BLaER1 (cell line): ENCODE data around the gene PC.

Experiments used
- H3K27ac ChIP-seq: shearing (Covaris generic); formaldehyde crosslinking; 2 replicates; pipeline ENCODE4 v1.8.1; 2022
- H3K27me3 ChIP-seq: shearing (Covaris generic); formaldehyde crosslinking; 2 replicates; pipeline ENCODE4 v1.8.1; 2022
- H3K36me3 ChIP-seq: shearing (Covaris generic); formaldehyde crosslinking; 2 replicates; pipeline ENCODE4 v1.8.1; 2022
- H3K4me1 ChIP-seq: shearing (Covaris generic); formaldehyde crosslinking; 2 replicates; pipeline ENCODE4 v1.8.1; 2022
- H3K4me2 ChIP-seq: shearing (Covaris generic); formaldehyde crosslinking; 2 replicates; pipeline ENCODE4 v1.8.1; 2022
- H3K4me3 ChIP-seq: shearing (Covaris generic); formaldehyde crosslinking; 2 replicates; pipeline ENCODE4 v1.8.1; 2022
- H3K9ac ChIP-seq: shearing (Covaris generic); formaldehyde crosslinking; 2 replicates; pipeline ENCODE4 v1.8.1; 2022
- H3K9me3 ChIP-seq: shearing (Covaris generic); formaldehyde crosslinking; 2 replicates; pipeline ENCODE4 v1.8.1; 2022
- H4K20me1 ChIP-seq: shearing (Covaris generic); formaldehyde crosslinking; 2 replicates; pipeline ENCODE4 v1.8.1; 2022
- Cebpa-rat ChIP-seq: shearing (Covaris generic); IDR thresholded peaks from 2 replicates; pipeline ENCODE4 v1.8.1; 2022

PC gene

DNA sequence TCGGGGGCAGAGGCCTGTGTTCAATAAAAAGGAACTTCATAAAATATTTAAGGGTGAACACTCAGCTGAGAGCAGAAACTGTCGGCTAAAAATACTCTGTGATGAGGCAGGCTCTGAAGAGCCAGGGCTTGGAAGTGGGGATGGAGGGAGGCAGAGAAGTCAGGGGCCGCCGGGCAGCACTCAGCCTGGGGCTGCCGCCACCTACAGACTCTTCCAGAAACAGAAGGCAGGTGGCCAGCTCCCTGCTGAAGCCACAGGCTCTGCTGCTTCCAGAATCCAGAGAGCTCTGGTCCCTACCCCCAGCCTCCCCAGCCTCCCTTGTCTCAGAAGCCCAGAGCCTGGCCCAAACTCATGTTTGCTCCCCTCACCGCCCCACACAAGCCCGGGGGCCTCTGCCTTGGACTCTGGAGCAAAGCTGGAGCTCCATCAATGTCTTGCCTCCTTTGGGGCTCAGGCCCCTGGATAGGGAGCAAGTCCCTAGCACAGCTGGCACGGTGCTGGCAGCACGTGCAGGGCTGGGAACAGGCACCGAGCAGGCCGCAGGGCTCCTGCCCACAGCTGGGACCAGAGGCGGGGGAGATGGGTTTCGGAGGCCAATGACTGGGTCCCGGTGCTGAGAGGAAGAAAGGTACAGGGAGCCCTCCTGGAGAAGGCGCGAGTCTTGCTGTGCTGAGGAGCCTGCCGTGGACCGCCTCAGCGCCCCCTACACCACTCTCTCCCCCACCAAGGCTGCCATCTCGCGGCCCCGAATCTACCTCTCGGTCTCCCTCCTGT is 93.1 kb downstream of the PC start:
- Histone ChIP-seq H3K9ac (no peak overlapping the region), H3K4me2 (peak overlapping the region; percentile 18), H4K20me1 (peaks cover 22% of the 10 kb centered on the region), H3K4me3 (no peak overlapping the region), H3K9me3 (no peaks in the 10 kb centered on the region), H3K4me1 (peaks cover 47% of the 10 kb centered on the region), H3K27me3 (no peaks in the 10 kb centered on the region), H3K27ac (0 out of 2 replicates have a peak overlapping the region, but pooled peaks have one; percentile 1), H3K36me3 (peaks cover 32% of the 10 kb centered on the region)
- no peak for TF ChIP-seq Cebpa-rat

DNA sequence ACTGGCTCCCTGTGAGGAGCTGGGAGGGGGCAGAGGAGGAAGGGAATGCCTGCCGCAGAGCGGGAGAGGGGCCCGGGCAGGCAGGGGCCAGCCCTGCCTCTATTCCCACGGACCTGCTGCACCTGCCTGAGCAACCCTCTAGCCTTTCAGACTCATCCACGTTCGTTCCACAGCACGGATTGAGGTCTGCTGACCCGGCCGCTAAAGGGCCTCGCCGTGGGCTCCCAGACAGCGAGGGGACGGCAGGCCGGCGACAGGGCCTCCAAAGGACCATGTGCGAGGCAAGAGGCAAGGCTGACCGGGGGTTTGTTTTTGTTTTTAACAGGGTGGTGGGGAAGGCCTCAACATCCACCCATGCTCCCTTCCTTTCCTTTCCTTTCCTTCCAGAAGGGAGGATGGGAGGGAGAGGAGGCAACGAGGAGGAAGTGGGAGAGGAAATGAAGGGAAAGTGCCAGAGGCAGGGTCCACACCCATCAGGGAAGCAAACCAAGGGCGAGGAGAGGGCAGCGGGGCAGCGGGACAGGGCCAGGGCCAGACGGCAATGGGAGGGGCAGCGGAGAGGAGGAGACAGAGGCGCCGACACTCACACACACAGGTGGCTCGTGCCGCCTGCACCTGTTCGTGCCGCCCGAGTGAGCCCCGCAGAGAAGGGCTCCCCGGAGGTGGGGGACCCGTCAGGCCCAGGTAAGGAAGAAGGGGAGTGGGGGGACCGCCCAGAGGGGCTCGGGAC is 93.8 kb downstream of the PC start:
- Histone ChIP-seq H3K4me3 (no peak overlapping the region), H3K36me3 (peaks cover 37% of the 10 kb centered on the region), H3K27ac (0 out of 2 replicates have a peak overlapping the region, but pooled peaks have one; percentile 1), H3K4me2 (peak overlapping the region; percentile 18), H3K9me3 (no peaks in the 10 kb centered on the region), H4K20me1 (peaks cover 30% of the 10 kb centered on the region), H3K4me1 (peaks cover 53% of the 10 kb centered on the region), H3K27me3 (no peaks in the 10 kb centered on the region), H3K9ac (no peak overlapping the region)
- TF ChIP-seq Cebpa-rat: no peak

DNA sequence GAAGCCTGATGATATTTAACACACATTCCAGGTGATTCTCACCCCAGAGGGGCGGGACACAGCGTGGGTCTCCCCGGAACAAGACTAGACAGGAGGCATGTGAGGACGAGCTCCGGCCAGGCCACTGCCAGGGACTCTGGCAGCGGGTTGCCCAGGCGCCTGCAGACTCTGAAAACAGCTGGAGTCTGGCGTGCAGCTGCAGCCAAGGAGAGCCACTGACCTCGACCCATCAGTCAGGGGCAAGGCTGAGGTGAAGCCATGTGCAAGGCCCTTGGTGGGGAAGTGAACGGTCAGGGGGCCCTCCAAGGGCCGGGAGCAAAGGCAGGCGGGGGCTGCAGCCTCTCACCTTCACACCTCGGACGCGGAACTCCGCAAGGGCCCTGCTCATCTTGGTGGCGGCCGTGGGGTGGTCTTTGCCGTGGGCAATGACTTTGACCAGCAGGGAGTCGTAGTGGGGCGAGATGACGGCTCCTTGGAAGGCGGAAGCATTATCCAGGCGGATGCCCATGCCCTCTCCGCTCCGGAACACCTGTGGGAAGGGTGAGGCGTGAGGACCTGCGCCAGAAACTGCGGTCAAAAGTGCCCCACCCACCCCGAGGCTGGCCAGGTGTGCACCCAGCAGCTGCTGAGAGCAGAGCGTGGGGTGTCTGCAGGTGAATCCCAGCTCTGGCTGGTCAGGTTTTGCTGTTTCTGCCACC is 94.6 kb downstream of the PC start:
- Histone ChIP-seq H3K4me2 (no peak overlapping the region), H3K9ac (no peak overlapping the region), H4K20me1 (peaks cover 37% of the 10 kb centered on the region)

DNA sequence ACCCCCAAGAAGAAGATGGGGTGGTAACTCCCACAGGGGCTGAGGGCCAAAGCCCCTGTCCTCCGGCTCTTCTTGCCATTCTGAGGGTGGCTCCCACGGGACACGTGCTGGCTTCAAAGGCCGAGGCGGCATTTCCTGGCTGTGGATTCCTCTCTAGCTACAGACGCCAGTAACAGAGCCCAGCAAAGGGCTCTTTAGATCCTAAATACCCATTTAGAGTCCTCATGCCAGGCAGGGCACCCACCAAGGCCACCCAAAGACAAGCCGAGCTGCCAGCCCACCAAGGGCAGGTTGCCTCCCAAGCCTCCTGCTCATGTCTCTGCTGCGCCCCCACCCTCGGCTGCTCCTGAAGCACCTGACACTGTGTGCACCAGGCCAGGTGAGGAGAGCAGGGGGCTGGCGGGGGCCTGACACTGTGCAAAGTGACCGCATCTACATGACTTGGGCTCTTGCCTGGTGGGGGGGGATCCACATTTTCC is 95.6 kb downstream of the PC start:
- peaks cover 52% of the 10 kb centered on the region for H3K36me3 ChIP-seq
- H3K27ac ChIP-seq: peak overlapping the region; percentile 51
- H4K20me1 ChIP-seq: peaks cover 47% of the 10 kb centered on the region

More for the DNA sequence above, 94.6 kb downstream of the PC start:
- H3K27ac ChIP-seq: no peak overlapping the region
- peaks cover 53% of the 10 kb centered on the region for H3K4me1 ChIP-seq
- no peak overlapping the region for H3K4me3 ChIP-seq
- H3K9me3 ChIP-seq: no peaks in the 10 kb centered on the region
- H3K36me3 ChIP-seq: peaks cover 45% of the 10 kb centered on the region
- TF ChIP-seq Cebpa-rat: no peak
- no peaks in the 10 kb centered on the region for H3K27me3 ChIP-seq

DNA sequence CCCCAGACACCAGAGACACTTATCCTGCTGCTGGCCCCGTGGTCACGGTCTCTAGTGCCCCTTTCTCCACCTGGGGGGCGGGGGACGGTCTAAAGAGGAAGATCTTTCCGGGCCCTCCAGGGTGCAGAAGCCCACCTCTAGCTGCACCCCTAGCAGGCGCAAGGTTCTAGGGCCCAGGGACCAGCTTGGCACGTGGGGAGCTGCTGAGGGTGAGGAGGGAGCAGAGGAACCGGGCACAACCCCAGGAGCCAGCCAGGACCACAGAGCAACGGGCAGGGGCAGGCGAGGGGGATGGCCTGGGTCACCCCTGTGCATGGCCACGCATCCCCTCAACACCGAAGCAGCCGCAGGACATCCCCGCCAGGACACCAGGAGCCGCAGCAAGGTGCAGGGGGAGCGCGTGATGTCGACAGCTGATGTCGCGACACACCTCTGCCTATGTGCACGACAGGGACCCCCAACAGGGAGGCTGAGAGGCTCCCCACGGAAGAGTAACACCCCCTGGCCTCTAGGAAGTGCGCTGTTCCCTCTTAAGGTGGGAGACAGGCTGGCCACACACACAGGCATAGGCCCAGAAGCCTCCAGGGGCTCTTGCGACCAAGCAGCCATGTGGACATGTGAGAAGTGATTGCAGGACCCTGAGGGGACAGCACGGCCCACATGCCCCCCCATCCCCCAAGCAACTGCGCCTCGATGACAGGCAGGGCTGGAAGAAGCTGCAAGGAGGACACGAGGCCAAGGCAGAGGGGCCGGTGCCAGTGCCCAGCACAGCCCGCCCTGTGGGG is 96.2 kb downstream of the PC start:
- Histone ChIP-seq H3K27ac (peak overlapping the region; percentile 51), H4K20me1 (peaks cover 49% of the 10 kb centered on the region), H3K27me3 (no peaks in the 10 kb centered on the region), H3K36me3 (peaks cover 52% of the 10 kb centered on the region), H3K9ac (no peak overlapping the region; the same call in 1 of the 2 replicates), H3K4me3 (no peak overlapping the region), H3K4me2 (peak overlapping the region; percentile 57), H3K4me1 (peaks cover 62% of the 10 kb centered on the region), H3K9me3 (no peaks in the 10 kb centered on the region)
- TF ChIP-seq Cebpa-rat: no peak

More for the DNA sequence above, 95.6 kb downstream of the PC start:
- TF ChIP-seq Cebpa-rat: no peak
- H3K4me1 ChIP-seq: peaks cover 59% of the 10 kb centered on the region
- H3K4me3 ChIP-seq: no peak overlapping the region
- H3K4me2 ChIP-seq: peak overlapping the region; percentile 57
- no peak overlapping the region; the same call in 1 of the 2 replicates for H3K9ac ChIP-seq
- no peaks in the 10 kb centered on the region for H3K27me3 ChIP-seq
- H3K9me3 ChIP-seq: no peaks in the 10 kb centered on the region

DNA sequence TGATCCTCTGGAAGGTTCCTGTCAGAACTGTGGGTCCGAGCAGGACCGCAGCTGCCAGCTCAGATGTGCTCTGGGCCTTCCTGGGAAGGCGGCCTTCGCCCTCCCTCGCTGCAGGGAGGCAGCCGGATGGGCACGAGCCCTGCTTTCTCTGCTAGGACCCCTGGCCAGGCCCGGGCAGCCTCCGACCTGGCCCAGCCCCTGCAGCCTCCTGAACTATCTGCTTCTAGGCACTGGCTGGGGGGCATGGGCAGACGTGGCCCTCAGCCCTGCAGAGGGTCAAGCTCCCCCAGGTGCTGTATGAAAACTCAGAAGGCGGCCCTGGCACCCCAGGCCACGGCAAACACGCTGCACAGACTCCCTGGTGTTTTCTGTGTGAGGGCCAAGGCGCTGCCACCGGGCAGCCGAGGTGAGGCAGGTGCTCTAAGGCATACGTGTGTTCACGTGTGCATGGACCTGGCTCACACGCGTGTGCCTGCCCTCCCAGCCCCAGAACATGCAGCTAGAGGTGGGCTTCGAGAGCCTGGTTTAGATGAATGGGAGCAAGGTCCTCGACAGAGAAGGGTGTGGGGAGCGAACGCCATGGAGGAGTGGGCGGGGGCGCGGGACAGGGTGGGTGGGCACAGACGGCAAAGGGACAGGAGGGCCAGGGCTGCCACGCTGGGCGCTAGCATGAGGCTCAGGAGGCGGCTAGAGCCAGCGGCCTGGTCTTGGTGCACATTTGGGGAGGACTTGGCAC is 97.0 kb downstream of the PC start:
- peaks cover 62% of the 10 kb centered on the region for H3K4me1 ChIP-seq
- H3K27me3 ChIP-seq: no peaks in the 10 kb centered on the region
- H3K27ac ChIP-seq: peak overlapping the region; percentile 55; the same call in 1 of the 2 replicates
- H4K20me1 ChIP-seq: peaks cover 49% of the 10 kb centered on the region
- H3K4me2 ChIP-seq: peak overlapping the region; percentile 95; the same call in 1 of the 2 replicates
- no peak for TF ChIP-seq Cebpa-rat
- H3K4me3 ChIP-seq: no peak overlapping the region
- peak overlapping the region; percentile 48; the same call in 1 of the 2 replicates for H3K9ac ChIP-seq
- no peaks in the 10 kb centered on the region for H3K9me3 ChIP-seq
- H3K36me3 ChIP-seq: peaks cover 52% of the 10 kb centered on the region

DNA sequence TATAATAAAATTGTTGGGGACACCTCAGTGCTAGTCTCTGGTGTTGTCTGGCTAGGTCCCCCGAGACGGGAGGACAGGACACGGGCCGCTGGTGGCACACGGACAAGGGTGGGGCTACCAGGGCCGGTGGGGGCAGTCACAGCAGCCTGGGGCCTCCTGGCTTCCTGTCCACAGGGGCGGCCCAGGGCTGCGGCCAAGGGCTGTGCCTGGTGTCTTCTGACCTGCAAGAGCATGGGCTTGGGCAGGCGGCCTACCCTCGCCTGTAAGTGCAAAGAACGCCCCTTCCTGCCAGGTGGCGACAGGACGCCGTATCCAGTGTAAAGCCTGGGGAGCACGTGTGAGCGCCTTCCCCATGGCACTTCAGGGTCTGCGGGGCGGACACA is 97.7 kb downstream of the PC start:
- Histone ChIP-seq H3K27ac (peak overlapping the region; percentile 55), H3K4me1 (peaks cover 66% of the 10 kb centered on the region), H3K36me3 (peaks cover 46% of the 10 kb centered on the region), H4K20me1 (peaks cover 49% of the 10 kb centered on the region), H3K27me3 (no peaks in the 10 kb centered on the region), H3K9ac (peak overlapping the region; percentile 48), H3K4me3 (no peak overlapping the region), H3K4me2 (peak overlapping the region; percentile 95), H3K9me3 (no peaks in the 10 kb centered on the region)
- no peak for TF ChIP-seq Cebpa-rat

DNA sequence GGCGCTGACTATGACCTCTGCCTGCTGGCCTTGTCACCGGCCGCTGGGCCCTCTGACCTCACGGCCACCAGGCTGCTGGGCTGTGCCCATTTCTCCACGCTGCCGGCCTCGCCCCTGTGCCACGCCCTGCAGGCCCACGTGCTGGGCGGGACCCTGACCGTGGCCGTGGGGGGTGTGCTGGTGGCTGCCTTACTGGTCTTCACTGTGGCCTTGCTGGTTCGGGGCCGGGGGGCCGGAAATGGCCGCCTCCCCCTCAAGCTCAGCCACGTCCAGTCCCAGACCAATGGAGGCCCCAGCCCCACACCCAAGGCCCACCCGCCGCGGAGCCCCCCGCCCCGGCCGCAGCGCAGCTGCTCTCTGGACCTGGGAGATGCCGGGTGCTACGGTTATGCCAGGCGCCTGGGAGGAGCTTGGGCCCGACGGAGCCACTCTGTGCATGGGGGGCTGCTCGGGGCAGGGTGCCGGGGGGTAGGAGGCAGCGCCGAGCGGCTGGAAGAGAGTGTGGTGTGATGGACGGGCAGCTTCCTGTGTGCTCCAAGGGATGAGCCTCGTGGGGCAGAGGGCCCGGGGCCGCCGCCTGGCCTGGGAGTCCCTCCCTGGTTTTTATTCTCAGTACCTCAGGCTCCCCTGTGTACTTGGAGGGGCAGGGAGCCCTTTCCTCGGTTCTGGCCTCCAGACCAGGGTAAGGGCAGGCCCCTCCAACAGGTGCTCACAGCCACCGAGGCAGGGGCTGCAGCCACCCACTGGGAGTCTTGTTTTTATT is 98.3 kb downstream of the PC start:
- no peaks in the 10 kb centered on the region for H3K27me3 ChIP-seq
- no peak overlapping the region for H3K4me3 ChIP-seq
- peaks cover 72% of the 10 kb centered on the region for H3K4me1 ChIP-seq
- peak overlapping the region; percentile 48 for H3K9ac ChIP-seq
- peak overlapping the region; percentile 95 for H3K4me2 ChIP-seq
- TF ChIP-seq Cebpa-rat: no peak
- peaks cover 46% of the 10 kb centered on the region for H3K36me3 ChIP-seq
- no peaks in the 10 kb centered on the region for H3K9me3 ChIP-seq
- peaks cover 49% of the 10 kb centered on the region for H4K20me1 ChIP-seq
- peak overlapping the region; percentile 55 for H3K27ac ChIP-seq
